ENCODE results near the gene FGB. TPM values are rescaled to one million over a fixed set of nuclear protein-coding genes. Genes with fewer than 3 reads are reported as not detected.

The FGB gene
- total and polyA plus RNA-seq, 2 of the 13 experiments (the other 11 are each of a cell fraction or from before 2014, with no cell fraction given) = 226 to 784 TPM

DNA sequence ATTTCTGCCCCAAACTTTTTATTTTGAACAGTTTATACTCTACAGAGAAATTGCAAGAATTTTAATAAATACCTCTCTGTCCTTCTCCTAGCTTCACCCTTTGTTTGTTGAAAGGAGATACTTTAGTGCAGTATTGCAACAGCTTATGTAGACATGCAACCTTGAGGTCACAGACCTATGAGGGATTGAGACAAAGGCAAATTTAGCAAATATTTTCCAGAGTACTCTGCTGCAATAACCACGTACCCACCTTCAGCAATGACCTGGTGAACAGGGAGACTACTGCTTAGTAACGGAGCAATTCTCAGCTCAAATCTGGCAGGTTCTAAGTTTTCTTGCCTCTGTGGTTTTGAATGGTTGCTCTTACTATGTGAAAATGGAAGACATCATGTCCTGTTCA is 14.5 kb downstream of the FGB start (continued):
- TF ChIP-seq KMT2B (CRISPR knock-in tag; IDR thresholded peaks at IDR 0.05) = peak; percentile 22; the same call in 1 of the 2 replicates
- 0 out of 2 replicates have a peak, but pooled peaks have one; percentile 32 for TF ChIP-seq ATF1 (CRISPR knock-in tag; IDR thresholded peaks at IDR 0.05)
- TF ChIP-seq IKZF1 (IDR thresholded peaks at IDR 0.05) = no peak
- TF ChIP-seq ZNF383 (CRISPR knock-in tag; IDR thresholded peaks at IDR 0.05; ENCODE audit: borderline replicate concordance) = no peak
- TF ChIP-seq ZFYVE20 (CRISPR knock-in tag; IDR thresholded peaks at IDR 0.05; ENCODE audit: borderline replicate concordance, low read depth) = no peak
- TF ChIP-seq ZNF432 (CRISPR knock-in tag; IDR thresholded peaks at IDR 0.05; ENCODE audit: borderline replicate concordance) = no peak
- TF ChIP-seq, protein P1, sequence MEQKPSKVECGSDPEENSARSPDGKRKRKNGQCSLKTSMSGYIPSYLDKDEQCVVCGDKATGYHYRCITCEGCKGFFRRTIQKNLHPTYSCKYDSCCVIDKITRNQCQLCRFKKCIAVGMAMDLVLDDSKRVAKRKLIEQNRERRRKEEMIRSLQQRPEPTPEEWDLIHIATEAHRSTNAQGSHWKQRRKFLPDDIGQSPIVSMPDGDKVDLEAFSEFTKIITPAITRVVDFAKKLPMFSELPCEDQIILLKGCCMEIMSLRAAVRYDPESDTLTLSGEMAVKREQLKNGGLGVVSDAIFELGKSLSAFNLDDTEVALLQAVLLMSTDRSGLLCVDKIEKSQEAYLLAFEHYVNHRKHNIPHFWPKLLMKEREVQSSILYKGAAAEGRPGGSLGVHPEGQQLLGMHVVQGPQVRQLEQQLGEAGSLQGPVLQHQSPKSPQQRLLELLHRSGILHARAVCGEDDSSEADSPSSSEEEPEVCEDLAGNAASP (CRISPR knock-in tag; IDR thresholded peaks at IDR 0.05; ENCODE audit: borderline replicate concordance) = peak; percentile 97
- no peak for TF ChIP-seq ZNF260 (CRISPR knock-in tag; IDR thresholded peaks at IDR 0.05; ENCODE audit: borderline replicate concordance, low read depth)
- no peak for TF ChIP-seq CC2D1A (CRISPR knock-in tag; IDR thresholded peaks at IDR 0.05)
- no peak for TF ChIP-seq ZBTB3 (CRISPR knock-in tag; IDR thresholded peaks at IDR 0.05; ENCODE audit: borderline replicate concordance, low read depth)
- no peak for TF ChIP-seq ZFP41 (CRISPR knock-in tag; IDR thresholded peaks at IDR 0.05; ENCODE audit: borderline replicate concordance)
- no peak for TF ChIP-seq RELA (CRISPR knock-in tag; IDR thresholded peaks at IDR 0.05)
- TF ChIP-seq, protein P2, sequence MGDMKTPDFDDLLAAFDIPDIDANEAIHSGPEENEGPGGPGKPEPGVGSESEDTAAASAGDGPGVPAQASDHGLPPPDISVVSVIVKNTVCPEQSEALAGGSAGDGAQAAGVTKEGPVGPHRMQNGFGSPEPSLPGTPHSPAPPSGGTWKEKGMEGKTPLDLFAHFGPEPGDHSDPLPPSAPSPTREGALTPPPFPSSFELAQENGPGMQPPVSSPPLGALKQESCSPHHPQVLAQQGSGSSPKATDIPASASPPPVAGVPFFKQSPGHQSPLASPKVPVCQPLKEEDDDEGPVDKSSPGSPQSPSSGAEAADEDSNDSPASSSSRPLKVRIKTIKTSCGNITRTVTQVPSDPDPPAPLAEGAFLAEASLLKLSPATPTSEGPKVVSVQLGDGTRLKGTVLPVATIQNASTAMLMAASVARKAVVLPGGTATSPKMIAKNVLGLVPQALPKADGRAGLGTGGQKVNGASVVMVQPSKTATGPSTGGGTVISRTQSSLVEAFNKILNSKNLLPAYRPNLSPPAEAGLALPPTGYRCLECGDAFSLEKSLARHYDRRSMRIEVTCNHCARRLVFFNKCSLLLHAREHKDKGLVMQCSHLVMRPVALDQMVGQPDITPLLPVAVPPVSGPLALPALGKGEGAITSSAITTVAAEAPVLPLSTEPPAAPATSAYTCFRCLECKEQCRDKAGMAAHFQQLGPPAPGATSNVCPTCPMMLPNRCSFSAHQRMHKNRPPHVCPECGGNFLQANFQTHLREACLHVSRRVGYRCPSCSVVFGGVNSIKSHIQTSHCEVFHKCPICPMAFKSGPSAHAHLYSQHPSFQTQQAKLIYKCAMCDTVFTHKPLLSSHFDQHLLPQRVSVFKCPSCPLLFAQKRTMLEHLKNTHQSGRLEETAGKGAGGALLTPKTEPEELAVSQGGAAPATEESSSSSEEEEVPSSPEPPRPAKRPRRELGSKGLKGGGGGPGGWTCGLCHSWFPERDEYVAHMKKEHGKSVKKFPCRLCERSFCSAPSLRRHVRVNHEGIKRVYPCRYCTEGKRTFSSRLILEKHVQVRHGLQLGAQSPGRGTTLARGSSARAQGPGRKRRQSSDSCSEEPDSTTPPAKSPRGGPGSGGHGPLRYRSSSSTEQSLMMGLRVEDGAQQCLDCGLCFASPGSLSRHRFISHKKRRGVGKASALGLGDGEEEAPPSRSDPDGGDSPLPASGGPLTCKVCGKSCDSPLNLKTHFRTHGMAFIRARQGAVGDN (CRISPR knock-in tag; IDR thresholded peaks at IDR 0.05) = no peak
